ENCODE data around the gene WIZ. TPM values are rescaled to one million over a fixed set of nuclear protein-coding genes. Genes with fewer than 3 reads are reported as not detected.

The WIZ gene
- total and polyA plus RNA-seq, 2 of the 4 experiments (the other 2 are of a cell fraction), result 0.90 to 27.1 TPM

DNA sequence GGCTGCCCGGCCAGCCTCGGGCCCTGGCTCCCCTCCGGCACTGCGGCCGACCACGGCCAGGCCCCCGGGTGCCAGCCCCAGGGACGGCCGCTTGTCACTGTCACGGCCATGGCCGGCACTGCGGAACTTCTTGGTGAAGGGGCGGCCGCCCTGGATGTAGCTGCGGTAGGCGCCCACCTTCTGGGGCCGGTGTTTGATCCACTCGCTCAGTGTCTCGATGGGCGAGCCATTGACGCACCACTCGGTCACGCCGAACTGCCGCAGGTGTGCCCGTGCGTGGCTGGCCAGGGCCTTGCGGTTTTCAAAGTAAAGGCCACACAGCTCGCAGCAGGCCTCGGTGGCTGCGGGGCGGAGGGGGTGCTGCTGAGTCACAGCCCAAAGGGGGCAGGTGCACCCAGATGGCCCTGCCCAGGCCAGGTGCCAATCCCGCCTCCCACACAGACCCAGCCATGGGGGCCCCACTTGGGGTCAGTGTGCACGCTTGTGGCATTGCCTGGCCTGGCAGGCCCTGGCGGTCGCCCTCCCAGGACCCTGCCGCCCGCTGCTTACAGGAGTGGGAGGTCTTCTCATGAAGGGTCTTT lies 25.0 kb downstream of the WIZ start:
- ChIA-PET POLR2A (ENCODE audit: unreplicated experiment) (no interaction called here), CTCF (no interaction called here)
- Histone ChIP-seq H3K4me2 (ENCODE audit: low read depth, low read length) (no peak overlapping the region), H2AK9ac (replicated peaks; ENCODE audit: low read depth, low read length, poor library complexity) (peak overlapping the region; percentile 42), H3K23ac (ENCODE audit: low read depth, low read length) (no peak overlapping the region), H3K79me1 (ENCODE audit: low read depth in 1 of 2, low read length in 2 of 2) (peaks cover 8 to 43% of the 10 kb centered on the region in 2 experiments), H4K8ac (ENCODE audit: low read depth in 2 of 2, low read length in 2 of 2) (no peak overlapping the region), H3K27me3 (ENCODE audit: control insufficient read depth, insufficient read depth, low read length) (no peaks in the 10 kb centered on the region), H4K91ac (ENCODE audit: insufficient read depth, low read depth, low read length) (no peak overlapping the region), H3K4me3 (ENCODE audit: insufficient read depth, low read depth, low read length) (no peak overlapping the region), H3K27ac (ENCODE audit: insufficient read depth, low read length) (no peak overlapping the region), H3K18ac (ENCODE audit: low read depth, low read length) (no peak overlapping the region), H3K4me1 (ENCODE audit: control insufficient read depth, insufficient read depth, low read length) (peaks cover 8% of the 10 kb centered on the region), H3K14ac (replicated peaks; ENCODE audit: low read depth, low read length) (no peak overlapping the region), H2BK5ac (ENCODE audit: low read depth, low read length, poor library complexity, severe bottlenecking) (no peak overlapping the region), H3K9ac (ENCODE audit: low read depth, low read length) (no peak overlapping the region), H4K5ac (ENCODE audit: low read depth, low read length) (no peak overlapping the region), H2AFZ (replicated peaks; ENCODE audit: low read length, poor library complexity) (no peak overlapping the region), H2BK20ac (ENCODE audit: low read depth, low read length) (no peak overlapping the region), H3K9me3 (ENCODE audit: control insufficient read depth, insufficient read depth, low read length) (peaks cover 5% of the 10 kb centered on the region; the same call in 1 of the 2 replicates), H2BK15ac (ENCODE audit: low read depth, low read length) (no peak overlapping the region), H4K20me1 (ENCODE audit: insufficient read depth, low read length) (peaks cover 42% of the 10 kb centered on the region), H3K9me1 (ENCODE audit: insufficient read depth, low read length) (0 out of 2 replicates have a peak, but pooled peaks cover 3% of the 10 kb centered on the region), H3K4ac (ENCODE audit: low read depth, low read length) (no peak overlapping the region), H2BK120ac (ENCODE audit: low read depth, low read length) (no peak overlapping the region), H3K56ac (ENCODE audit: extremely low read depth, insufficient read depth, low read length) (no peak overlapping the region), H2AK5ac (ENCODE audit: low read depth, low read length) (no peak overlapping the region), H3K36me3 (ENCODE audit: control insufficient read depth, insufficient read depth, low read length) (peaks cover 62% of the 10 kb centered on the region)
- no peak for DNase-seq
- in situ Hi-C loops (cut with MboI; ENCODE audit: low sequenced_read_pairs), result loop anchor here (25.0 kb wide), 2 partner anchors 763 to 862 kb away; partner anchors contain the start of genes AP1M1, FAM32A and NDUFB7
- no peak for ATAC-seq (ENCODE audit: low read depth)
- no TSS peak for BruUV-seq (replicated peaks)
- TF ChIP-seq POLR2A (IDR thresholded peaks at IDR 0.05; ENCODE audit: low read depth, low read length), result no peak
- TF ChIP-seq, protein P1, sequence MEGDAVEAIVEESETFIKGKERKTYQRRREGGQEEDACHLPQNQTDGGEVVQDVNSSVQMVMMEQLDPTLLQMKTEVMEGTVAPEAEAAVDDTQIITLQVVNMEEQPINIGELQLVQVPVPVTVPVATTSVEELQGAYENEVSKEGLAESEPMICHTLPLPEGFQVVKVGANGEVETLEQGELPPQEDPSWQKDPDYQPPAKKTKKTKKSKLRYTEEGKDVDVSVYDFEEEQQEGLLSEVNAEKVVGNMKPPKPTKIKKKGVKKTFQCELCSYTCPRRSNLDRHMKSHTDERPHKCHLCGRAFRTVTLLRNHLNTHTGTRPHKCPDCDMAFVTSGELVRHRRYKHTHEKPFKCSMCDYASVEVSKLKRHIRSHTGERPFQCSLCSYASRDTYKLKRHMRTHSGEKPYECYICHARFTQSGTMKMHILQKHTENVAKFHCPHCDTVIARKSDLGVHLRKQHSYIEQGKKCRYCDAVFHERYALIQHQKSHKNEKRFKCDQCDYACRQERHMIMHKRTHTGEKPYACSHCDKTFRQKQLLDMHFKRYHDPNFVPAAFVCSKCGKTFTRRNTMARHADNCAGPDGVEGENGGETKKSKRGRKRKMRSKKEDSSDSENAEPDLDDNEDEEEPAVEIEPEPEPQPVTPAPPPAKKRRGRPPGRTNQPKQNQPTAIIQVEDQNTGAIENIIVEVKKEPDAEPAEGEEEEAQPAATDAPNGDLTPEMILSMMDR (conservative IDR thresholded peaks at IDR 0.05; ENCODE audit: low read depth, low read length), result no peak
- no peak for TF ChIP-seq SMC3 (IDR thresholded peaks at IDR 0.05; ENCODE audit: low read depth, low read length)
- TF ChIP-seq RFX5 (IDR thresholded peaks at IDR 0.05; ENCODE audit: low read depth, low read length), result no peak
- TF ChIP-seq FOS (IDR thresholded peaks at IDR 0.05; ENCODE audit: low read depth, low read length), result no peak
- intact Hi-C loops (cut with micrococcal nuclease), result no loop called here
- dilution Hi-C loops (cut with HindIII; ENCODE audit: low sequenced_read_pairs, unreplicated experiment), result no loop called here
- WGBS, 2 experiments (ENCODE audit: extremely low coverage in 2 of 2, insufficient read length in 1 of 2), result 98% methylated on average over 22 of the region's 38 CpGs; no CpG with 5 or more reads in 1 of the 2 experiments

All from IMR-90 (cell line).